Panc1 (cell line): ENCODE results near the gene TPGS2. TPM values are rescaled to one million over a fixed set of nuclear protein-coding genes. Genes with fewer than 3 reads are reported as not detected.
"Not testable (repeated sequence)": the region's sequence is repeated elsewhere in the genome, so short reads cannot be mapped to it uniquely, and the experiment has no call there.

ENCODE experiments used
- ATAC-seq: fragments of 200-7000 bp; cut with Tn5 transposase; 2 replicates; pipeline ENCODE4 v1.9.1; 2020; ENCODE audit warnings: mild to moderate bottlenecking, moderate library complexity
- BruUV-seq: library from RNA; stranded (reverse); fragments of 400-500 nt; replicated peaks from 2 replicates; lab custom pipeline; 2021; lab: Mats Ljungman, UMichigan
- CTCF ChIA-PET: fragments of 300-600 bp; sonication (Branson Sonifier 250); formaldehyde crosslinking; loops from one replicate; lab custom pipeline; 2022; ENCODE audit warnings: antibody characterized with exemption; lab: Charles Lee
- POLR2A ChIA-PET: fragments of 300-600 bp; sonication (Branson Sonifier 250); formaldehyde crosslinking; loops from one replicate; lab custom pipeline; 2022; ENCODE audit warnings: antibody characterized with exemption; lab: Charles Lee
- DNase-seq: peaks from one replicate; pipeline ENCODE4 v3.0.0-alpha.2; 2010; ENCODE audit warnings: low read depth, low spot score
- H3K27ac ChIP-seq: 2 replicates; pipeline ENCODE4 v1.5.1; 2011; ENCODE audit warnings: mild to moderate bottlenecking, low read length, inconsistent platforms
- H3K27me3 ChIP-seq: fragments of 200-500 bp; sonication (Bioruptor generic); 2 replicates; pipeline ENCODE4 v1.6.0; 2014; ENCODE audit warnings: low read length, inconsistent platforms; ENCODE audit not compliant: control insufficient read depth, insufficient read depth
- H3K36me3 ChIP-seq: fragments of 200-500 bp; sonication (Bioruptor generic); 2 replicates; pipeline ENCODE4 v1.5.1; 2014; ENCODE audit warnings: inconsistent platforms, mild to moderate bottlenecking, low read length, moderate library complexity; ENCODE audit not compliant: control insufficient read depth, insufficient read depth
- H3K4me1 ChIP-seq: 2 replicates; pipeline ENCODE4 v1.5.1; 2011; ENCODE audit warnings: inconsistent platforms, mild to moderate bottlenecking, low read length, moderate library complexity; ENCODE audit not compliant: control insufficient read depth, insufficient read depth
- H3K4me3 ChIP-seq, 2 experiments: 2 replicates each; pipeline ENCODE4 v1.5.1; 2011 to 2012; ENCODE audit warnings: low read depth in 2 of 2, low read length in 2 of 2, mild to moderate bottlenecking in 2 of 2, inconsistent platforms in 1 of 2, moderate library complexity in 1 of 2
- H3K9me3 ChIP-seq: fragments of 200-500 bp; sonication (Bioruptor generic); 2 replicates; pipeline ENCODE4 v1.5.1; 2014; ENCODE audit warnings: low read depth, mild to moderate bottlenecking, inconsistent platforms, low read length, moderate library complexity; ENCODE audit not compliant: control insufficient read depth, insufficient read depth
- CTCF ChIP-seq: fragments of 450-650 bp; IDR thresholded peaks from 2 replicates; pipeline ENCODE4 v1.5.1; 2017; ENCODE audit warnings: mild to moderate bottlenecking
- POLR2AphosphoS5 ChIP-seq: IDR thresholded peaks from 2 replicates; pipeline ENCODE4 v1.6.1; 2012; ENCODE audit warnings: mild to moderate bottlenecking, low read depth, low read length, moderate library complexity
- REST ChIP-seq, 2 experiments: IDR thresholded peaks; 2 replicates each; pipeline ENCODE4 v1.6.1; 2011 to 2012; ENCODE audit warnings: low read depth in 2 of 2, control low read depth in 1 of 2, low read length in 1 of 2, mild to moderate bottlenecking in 1 of 2, moderate library complexity in 1 of 2; ENCODE audit not compliant: insufficient read depth in 1 of 2
- SIN3A ChIP-seq: IDR thresholded peaks from 2 replicates; pipeline ENCODE4 v1.6.1; 2012; ENCODE audit warnings: low read depth, mild to moderate bottlenecking, low read length, moderate library complexity, borderline replicate concordance; ENCODE audit not compliant: insufficient read depth
- TCF7L2 ChIP-seq: IDR thresholded peaks from 2 replicates; pipeline ENCODE4 v1.6.1; 2011; ENCODE audit warnings: mild to moderate bottlenecking, low read depth, low read length, inconsistent platforms
- in situ Hi-C: cut with HindIII; loops from 2 replicates; pipeline ENCODE4 v1.10.0; 2016; ENCODE audit warnings: low sequenced_read_pairs, low pct_unique_long_range_greater_than_20kb
- intact Hi-C: fragments of 100-400 bp; cut with micrococcal nuclease; formaldehyde crosslinking; loops from one replicate; pipeline ENCODE4 v1.10.0; 2022; ENCODE audit not compliant: unreplicated experiment
- total RNA-seq: library from RNA; stranded (reverse); gene quantifications from one replicate; pipeline ENCODE4 v1.2.1, GENCODE V29; 2021; ENCODE audit not compliant: unreplicated experiment

TPGS2 gene
- total RNA-seq, 1 experiment from 2014 or later: 98.7 TPM

- TF ChIP-seq REST (IDR thresholded peaks at IDR 0.05; ENCODE audit: insufficient read depth in 1 of 2, low read depth in 2 of 2, low read length in 1 of 2): no peak
- TF ChIP-seq TCF7L2: no peak
- no peak for TF ChIP-seq CTCF
- TF ChIP-seq POLR2AphosphoS5: no peak
- TF ChIP-seq SIN3A: no peak
- ChIA-PET CTCF (no interaction called here), POLR2A (no interaction called here)
- DNase-seq: no peak
- Histone ChIP-seq H3K36me3 (no peaks in the 10 kb centered on the region), H3K27me3 (no peaks in the 10 kb centered on the region), H3K4me1 (no peaks in the 10 kb centered on the region), H3K4me3 (no peak overlapping the region), H3K9me3 (no peaks in the 10 kb centered on the region), H3K27ac (no peak overlapping the region)
- no peak for ATAC-seq
- intact Hi-C loops: no loop called here
- BruUV-seq: no TSS peak
- in situ Hi-C loops: no loop called here
Measured at GRCh38 chr18:36769172-36769571, 59.6 kb downstream of the TPGS2 start.

GRCh38 chr18:36766836-36767235 is 62.0 kb downstream of the TPGS2 start:
- no TSS peak for BruUV-seq
- ChIA-PET CTCF (no interaction called here), POLR2A (no interaction called here)
- H3K27ac ChIP-seq: no peak overlapping the region
- in situ Hi-C loops (no loop called here), intact Hi-C loops (no loop called here)
- H3K4me3 ChIP-seq: no peak overlapping the region
- no peak for ATAC-seq
- no peaks in the 10 kb centered on the region for H3K27me3 ChIP-seq
- TF ChIP-seq REST (IDR thresholded peaks at IDR 0.05; ENCODE audit: insufficient read depth in 1 of 2, low read depth in 2 of 2, low read length in 1 of 2): no peak
- no peak for TF ChIP-seq TCF7L2
- TF ChIP-seq POLR2AphosphoS5: no peak
- TF ChIP-seq SIN3A: no peak
- TF ChIP-seq CTCF: no peak
- no peaks in the 10 kb centered on the region for H3K9me3 ChIP-seq
- H3K4me1 ChIP-seq: no peaks in the 10 kb centered on the region
- H3K36me3 ChIP-seq: no peaks in the 10 kb centered on the region
- DNase-seq: no peak

- H3K9me3 ChIP-seq, in situ Hi-C loops, intact Hi-C loops, BruUV-seq, ATAC-seq, H3K4me3 ChIP-seq, POLR2A ChIA-PET, H3K4me1 ChIP-seq, CTCF ChIA-PET, DNase-seq, H3K27ac ChIP-seq, H3K36me3 ChIP-seq, H3K27me3 ChIP-seq: not testable (repeated sequence)
Measured at GRCh38 chr18:36762965-36763364, 65.8 kb downstream of the TPGS2 start.
